BLaER1 treated with 17β-estradiol and CSF1 and Interleukin-3, amounts not matched to agents 10 nM and 100 nM (cell line): ENCODE measurements around the gene WDR86.
A peak's percentile ranks its signal among the peaks of the same experiment; 100 is the strongest.

Experiments
- H3K27ac ChIP-seq, 11 experiments: shearing (Covaris generic); formaldehyde crosslinking; 2 replicates each; pipeline ENCODE4 v1.8.1; 2022
- H3K27me3 ChIP-seq, 11 experiments: shearing (Covaris generic); formaldehyde crosslinking; 2 replicates each; pipeline ENCODE4 v1.8.1; 2022
- H3K36me3 ChIP-seq, 11 experiments: shearing (Covaris generic); formaldehyde crosslinking; 2 replicates each; pipeline ENCODE4 v1.8.1; 2022
- H3K4me1 ChIP-seq, 10 experiments: shearing (Covaris generic); formaldehyde crosslinking; 2 replicates each; pipeline ENCODE4 v1.8.1; 2022
- H3K4me2 ChIP-seq, 11 experiments: shearing (Covaris generic); formaldehyde crosslinking; 2 replicates each; pipeline ENCODE4 v1.8.1; 2022
- H3K4me3 ChIP-seq, 10 experiments: shearing (Covaris generic); formaldehyde crosslinking; 2 replicates each; pipeline ENCODE4 v1.8.1; 2022
- H3K9ac ChIP-seq, 11 experiments: shearing (Covaris generic); formaldehyde crosslinking; 2 replicates each; pipeline ENCODE4 v1.8.1; 2022
- H3K9me3 ChIP-seq, 11 experiments: shearing (Covaris generic); formaldehyde crosslinking; replicated peaks in 1 of 11; 2 replicates each; pipeline ENCODE4 v1.8.1; 2022
- H4K20me1 ChIP-seq, 11 experiments: shearing (Covaris generic); formaldehyde crosslinking; 2 replicates each; pipeline ENCODE4 v1.8.1; 2022
- Cebpa-rat ChIP-seq, 11 experiments: shearing (Covaris generic); IDR thresholded peaks; 2 replicates each; pipeline ENCODE4 v1.8.1; 2022

WDR86 gene

DNA sequence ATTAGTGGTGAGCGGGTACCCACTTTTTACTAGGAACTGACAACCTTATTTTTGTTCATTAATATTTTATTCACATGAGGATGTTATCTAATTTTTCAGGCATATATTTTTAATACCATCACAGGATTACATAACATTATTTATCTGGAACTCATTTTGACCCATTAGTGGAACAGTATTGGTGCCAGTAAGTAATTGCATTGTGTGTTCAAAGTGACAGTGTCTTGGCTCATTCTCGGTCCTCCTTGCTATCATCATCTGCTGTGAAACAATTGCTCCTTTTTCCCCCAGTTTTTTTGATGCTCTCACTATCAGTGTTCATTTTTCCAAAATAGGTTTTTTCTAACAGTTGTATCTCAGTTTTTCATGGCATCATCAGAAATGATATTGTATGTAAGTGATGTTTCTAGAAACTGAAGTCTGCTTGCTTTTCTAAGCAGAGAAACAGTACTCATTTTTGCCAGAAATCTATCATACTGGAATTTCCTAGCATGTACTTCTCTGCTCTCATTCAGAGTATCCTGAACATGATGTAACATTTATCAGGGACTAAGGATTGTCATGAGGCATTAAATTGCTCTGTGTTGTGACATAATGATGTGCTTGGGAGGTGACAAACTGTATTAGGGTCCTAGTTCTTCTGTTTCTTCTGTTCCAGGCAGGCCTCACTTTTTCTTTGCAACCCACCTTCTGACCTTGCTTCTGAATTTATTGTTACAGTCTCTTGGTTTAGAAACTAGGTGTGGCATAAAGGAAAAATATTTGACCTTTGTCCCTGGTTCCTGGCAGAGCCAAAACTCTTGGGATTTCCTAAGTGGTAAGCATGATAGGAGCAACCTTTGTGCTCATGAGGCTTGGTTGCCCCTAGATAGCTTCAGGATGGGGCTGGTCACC is 64.0 kb downstream of the WDR86 start:
- TF ChIP-seq Cebpa-rat (IDR thresholded peaks at IDR 0.05), result no peak
- peaks cover 26 to 43% (median 31%) of the 10 kb centered on the region in 11 experiments for H3K36me3 ChIP-seq
- H3K27me3 ChIP-seq, result no peaks in the 10 kb centered on the region
- H3K27ac ChIP-seq, result no peak overlapping the region
- H3K4me1 ChIP-seq, result peaks cover 35 to 55% (median 41%) of the 10 kb centered on the region in 10 experiments
- no peak overlapping the region for H3K4me3 ChIP-seq
- no peak overlapping the region for H3K4me2 ChIP-seq
- H3K9ac ChIP-seq, result 0 out of 22 replicates have a peak overlapping the region, but pooled peaks of 2 of the 11 experiments have one; percentile 1 to 15
- no peaks in the 10 kb centered on the region; a peak in 1 of 22 replicates for H4K20me1 ChIP-seq
- H3K9me3 ChIP-seq, result no peaks in the 10 kb centered on the region

DNA sequence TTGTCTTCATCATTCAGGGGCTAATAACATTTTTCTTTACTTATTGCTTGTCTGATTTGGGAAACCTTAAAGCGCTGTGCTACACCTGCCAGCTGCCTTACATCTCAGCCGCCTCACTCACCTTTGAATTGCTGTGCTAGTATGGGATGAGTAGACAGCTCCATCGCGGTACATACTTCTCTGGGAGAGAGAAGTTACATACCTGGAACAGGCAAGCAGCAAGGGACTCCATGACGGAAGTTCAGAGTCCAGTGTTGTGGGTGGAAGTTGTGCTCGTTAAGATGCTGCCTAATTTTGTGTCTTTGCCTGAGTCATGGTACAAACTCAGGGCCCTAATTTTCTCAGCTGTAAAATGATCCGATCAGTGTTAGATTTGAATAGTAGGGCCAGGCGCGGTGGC is 66.3 kb downstream of the WDR86 start:
- Histone ChIP-seq H3K4me2 (peak overlapping the region in 10 of 11 experiments; percentile 65 to 92 (median 88); a peak in 13 of 22 replicates), H3K36me3 (peaks cover 26 to 40% (median 30%) of the 10 kb centered on the region in 11 experiments), H3K27ac (no peak overlapping the region; a peak in 1 of 22 replicates), H3K9ac (peak overlapping the region in 2 of 11 experiments; percentile 86; a peak in 3 of 22 replicates), H3K9me3 (no peaks in the 10 kb centered on the region), H3K4me1 (peaks cover 23 to 41% (median 33%) of the 10 kb centered on the region in 10 experiments), H3K27me3 (no peaks in the 10 kb centered on the region), H3K4me3 (no peak overlapping the region), H4K20me1 (no peaks in the 10 kb centered on the region; a peak in 1 of 22 replicates)
- TF ChIP-seq Cebpa-rat (IDR thresholded peaks at IDR 0.05), result no peak

DNA sequence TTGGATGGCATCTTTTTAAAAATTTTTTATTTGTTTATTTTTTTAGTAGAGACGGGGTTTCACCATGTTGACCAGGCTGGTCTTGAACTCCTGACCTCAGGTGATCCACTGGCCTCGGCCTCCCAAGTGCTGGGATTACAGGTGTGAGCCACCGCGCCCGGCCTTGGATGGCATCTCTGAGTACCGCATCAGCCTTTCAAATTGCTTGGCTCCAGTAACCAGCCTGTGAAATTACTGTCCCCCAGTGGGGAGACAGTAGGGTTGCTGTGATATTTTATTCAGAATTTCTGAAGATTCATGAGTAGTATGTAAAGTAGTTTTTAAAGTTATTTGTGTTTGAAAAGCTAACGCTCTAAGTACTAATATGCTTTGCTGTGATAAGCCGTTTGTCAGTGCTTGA is 67.0 kb downstream of the WDR86 start:
- TF ChIP-seq Cebpa-rat (IDR thresholded peaks at IDR 0.05), result no peak
- Histone ChIP-seq H3K36me3 (peaks cover 24 to 37% (median 30%) of the 10 kb centered on the region in 11 experiments), H3K9me3 (no peaks in the 10 kb centered on the region), H3K4me1 (peaks cover 21 to 35% (median 28%) of the 10 kb centered on the region in 10 experiments), H3K4me2 (peak overlapping the region; percentile 65 to 92 (median 87)), H3K27ac (peak overlapping the region in 10 of 11 experiments; percentile 62 to 91 (median 80); a peak in 21 of 22 replicates), H4K20me1 (no peaks in the 10 kb centered on the region; a peak in 1 of 22 replicates), H3K4me3 (peak overlapping the region; percentile 84 to 94 (median 87)), H3K9ac (peak overlapping the region; percentile 82 to 86 (median 84)), H3K27me3 (no peaks in the 10 kb centered on the region)

DNA sequence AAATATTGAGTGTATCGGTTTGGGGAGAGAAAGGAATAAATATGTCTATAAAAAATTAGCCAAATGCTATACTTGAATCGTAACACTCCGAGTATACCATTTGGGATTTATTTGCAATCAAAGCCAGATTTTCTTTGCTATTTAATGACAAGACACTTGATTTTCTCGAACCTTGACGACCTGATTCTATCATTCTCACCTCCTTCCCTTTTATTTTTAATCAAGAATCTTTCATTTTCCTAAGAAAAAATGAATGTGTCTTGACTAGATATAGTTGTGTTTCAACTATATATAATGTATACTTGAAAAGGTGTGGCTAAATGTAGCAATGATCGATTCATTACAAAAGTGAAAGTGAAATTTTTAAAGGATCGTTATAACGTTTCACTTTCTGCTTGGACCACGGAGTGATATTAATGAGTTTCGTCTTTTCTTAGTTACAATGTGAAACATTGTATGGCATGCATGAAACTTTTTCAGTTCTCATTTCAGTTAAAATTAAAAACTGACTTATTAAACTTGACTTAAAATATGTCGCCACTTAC is 67.7 kb downstream of the WDR86 start:
- Histone ChIP-seq H3K27ac (peak overlapping the region; percentile 47 to 91 (median 80); a peak in 21 of 22 replicates), H3K4me1 (peaks cover 20 to 35% (median 28%) of the 10 kb centered on the region in 10 experiments), H3K4me2 (peak overlapping the region; percentile 65 to 92 (median 87)), H3K27me3 (no peaks in the 10 kb centered on the region), H3K36me3 (peaks cover 17 to 30% (median 24%) of the 10 kb centered on the region in 11 experiments), H3K9me3 (no peaks in the 10 kb centered on the region), H3K9ac (peak overlapping the region; percentile 82 to 86 (median 84)), H4K20me1 (no peaks in the 10 kb centered on the region; a peak in 1 of 22 replicates), H3K4me3 (peak overlapping the region; percentile 84 to 94 (median 87))
- no peak for TF ChIP-seq Cebpa-rat (IDR thresholded peaks at IDR 0.05)

DNA sequence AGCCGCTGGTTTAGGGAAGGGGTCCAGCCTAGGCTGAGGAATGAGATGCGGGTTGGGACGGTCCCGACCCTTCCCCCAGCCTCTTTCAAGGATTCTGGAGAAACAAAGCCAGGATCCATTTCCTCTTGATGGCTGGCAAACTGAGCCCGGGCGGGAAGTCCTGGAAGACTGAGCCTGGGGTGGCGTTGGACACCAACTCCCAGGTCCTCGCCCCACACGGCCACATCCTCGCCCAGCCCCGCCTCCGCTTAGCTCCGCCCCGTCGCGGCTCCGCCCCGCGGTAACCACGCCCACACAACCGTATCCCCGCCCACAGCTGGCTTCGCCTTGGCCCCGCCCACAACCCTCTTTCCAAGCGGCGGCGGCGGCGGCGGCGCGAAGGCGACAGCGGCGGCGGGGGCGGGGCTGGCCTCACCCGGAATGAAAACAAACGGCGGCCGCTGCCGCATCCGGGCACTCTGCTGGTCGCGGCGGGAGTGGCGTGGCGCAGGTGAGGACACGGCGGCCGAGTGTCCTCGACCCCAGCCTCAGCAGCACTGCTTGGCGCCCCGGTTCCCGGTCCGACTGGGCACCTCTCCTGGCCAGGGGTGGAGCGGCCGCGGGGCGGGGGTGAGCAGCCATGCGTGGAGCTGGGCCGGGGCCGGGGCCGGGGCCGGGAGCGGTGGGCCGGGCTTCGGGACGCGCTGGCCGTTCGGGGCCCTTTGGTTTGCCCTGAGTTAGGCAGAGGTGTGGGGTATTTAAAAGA is 68.3 kb downstream of the WDR86 start, which contains the start of gene NUB1:
Gene NUB1 (plus strand): TSS at position 456 of the 745 bp plus-strand sequence. CDS start 3,538 bp downstream, outside the sequence.
- peak within 1 kb of the TSS; percentile 47 to 91 (median 80); a peak in 21 of 22 replicates for H3K27ac ChIP-seq

DNA sequence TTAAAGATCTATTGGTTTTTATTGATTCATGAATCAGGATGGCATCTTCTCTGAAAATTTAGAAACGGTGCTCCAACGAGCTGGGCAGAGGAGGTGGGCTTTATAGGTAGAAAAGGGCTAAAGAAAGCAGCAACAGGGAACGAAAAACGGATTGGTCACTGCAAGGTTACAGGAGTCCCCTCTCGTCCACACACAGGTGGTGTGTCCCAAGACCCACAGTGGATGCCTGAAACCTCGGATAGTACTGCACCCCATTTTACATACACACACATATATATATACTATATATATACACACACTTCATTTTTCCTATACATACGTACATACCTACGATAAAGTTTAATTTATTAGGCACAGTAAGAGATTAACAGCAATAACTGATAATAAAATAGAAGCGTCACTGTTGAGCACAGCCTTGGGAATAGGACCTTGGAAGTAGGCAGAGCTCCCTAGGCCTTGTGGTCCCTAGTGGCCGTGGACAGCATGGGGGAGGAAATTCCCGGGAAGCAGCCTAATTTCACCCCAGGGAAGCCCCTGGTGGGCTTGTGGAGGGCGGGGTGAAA is 69.0 kb downstream of the WDR86 start:
- peak overlapping the region in 9 of 11 experiments; percentile 26 to 86 (median 73); a peak in 16 of 22 replicates for H3K4me2 ChIP-seq
- no peaks in the 10 kb centered on the region for H3K27me3 ChIP-seq
- peaks cover 20 to 35% (median 27%) of the 10 kb centered on the region in 10 experiments for H3K4me1 ChIP-seq
- H3K36me3 ChIP-seq, result peaks cover 4 to 18% (median 12%) of the 10 kb centered on the region in 11 experiments; a peak in 21 of 22 replicates
- no peak for TF ChIP-seq Cebpa-rat (IDR thresholded peaks at IDR 0.05)
- no peak overlapping the region for H3K9ac ChIP-seq
- H3K4me3 ChIP-seq, result peak overlapping the region in 3 of 10 experiments; percentile 84 to 86 (median 86); a peak in 5 of 20 replicates
- peak overlapping the region in 1 of 11 experiments; percentile 80; a peak in 2 of 22 replicates for H3K27ac ChIP-seq
- H4K20me1 ChIP-seq, result no peaks in the 10 kb centered on the region; a peak in 1 of 22 replicates
- no peaks in the 10 kb centered on the region for H3K9me3 ChIP-seq

More for the DNA sequence above, 68.3 kb downstream of the WDR86 start, which contains the start of gene NUB1:
- no peak for TF ChIP-seq Cebpa-rat (IDR thresholded peaks at IDR 0.05)
- peaks cover 20 to 35% (median 28%) of the 10 kb centered on the region in 10 experiments for H3K4me1 ChIP-seq
- peak within 1 kb of the TSS; percentile 65 to 92 (median 87) for H3K4me2 ChIP-seq
- H3K9me3 ChIP-seq, result no peaks in the 10 kb centered on the region
- H3K36me3 ChIP-seq, result peaks cover 11 to 25% (median 19%) of the 10 kb centered on the region in 11 experiments
- peak within 1 kb of the TSS; percentile 84 to 94 (median 87) for H3K4me3 ChIP-seq
- no peaks in the 10 kb centered on the region; a peak in 1 of 22 replicates for H4K20me1 ChIP-seq
- peak within 1 kb of the TSS; percentile 82 to 86 (median 84) for H3K9ac ChIP-seq
- H3K27me3 ChIP-seq, result no peaks in the 10 kb centered on the region

DNA sequence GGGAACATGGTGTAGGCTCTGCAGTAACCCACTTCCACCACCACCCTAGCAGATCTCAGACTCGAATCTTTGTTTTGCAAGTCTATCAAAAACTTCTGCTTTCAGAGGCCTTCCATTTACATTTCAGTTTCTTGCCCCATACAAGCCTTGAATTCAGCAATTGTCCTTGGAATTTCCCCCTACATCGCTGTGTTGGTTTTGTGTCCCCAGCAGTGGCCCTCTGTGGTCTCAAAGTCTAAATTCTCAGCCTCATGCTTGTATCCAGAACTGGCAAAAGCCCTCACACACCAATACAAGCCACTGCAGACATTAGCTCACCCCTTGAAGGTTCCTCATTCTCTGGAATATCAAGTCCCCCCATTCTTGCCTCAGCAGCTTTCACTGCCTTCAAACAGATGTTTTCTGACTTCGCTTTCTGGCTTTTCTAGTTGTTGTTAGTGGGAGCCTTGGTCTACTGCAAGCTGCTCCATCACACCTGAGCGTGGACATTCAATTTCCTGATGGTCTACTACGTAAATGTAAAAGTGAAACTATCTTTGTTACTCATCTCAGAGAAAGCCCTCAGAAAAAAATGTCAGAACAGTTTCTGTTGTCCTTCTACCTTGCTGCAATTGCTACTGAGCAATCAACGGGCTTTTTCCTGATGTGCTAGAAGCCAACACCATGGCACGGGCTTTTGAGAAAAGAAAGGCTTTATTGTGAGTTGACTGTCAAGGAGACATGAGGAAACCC is 70.0 kb downstream of the WDR86 start:
- no peak for TF ChIP-seq Cebpa-rat (IDR thresholded peaks at IDR 0.05)
- Histone ChIP-seq H3K4me3 (no peak overlapping the region), H3K9me3 (no peaks in the 10 kb centered on the region)

More for the DNA sequence above, 70.0 kb downstream of the WDR86 start:
- peak overlapping the region in 7 of 11 experiments; percentile 1 to 74 (median 50); a peak in 12 of 22 replicates for H3K27ac ChIP-seq
- no peaks in the 10 kb centered on the region; a peak in 1 of 22 replicates for H4K20me1 ChIP-seq
- H3K27me3 ChIP-seq, result no peaks in the 10 kb centered on the region
- H3K4me1 ChIP-seq, result peaks cover 16 to 35% (median 26%) of the 10 kb centered on the region in 10 experiments
- H3K36me3 ChIP-seq, result peaks cover 0 to 9% (median 4%) of the 10 kb centered on the region in 11 experiments; a peak in 4 of 22 replicates
- H3K4me2 ChIP-seq, result peak overlapping the region; percentile 1 to 76 (median 35); a peak in 14 of 22 replicates
- peak overlapping the region in 3 of 11 experiments; percentile 24 to 48 (median 41); a peak in 4 of 22 replicates for H3K9ac ChIP-seq
